CD1c-positive myeloid dendritic cell (primary cell): ENCODE results near the gene SYT9.
"Not testable (repeated sequence)": the region's sequence is repeated elsewhere in the genome, so short reads cannot be mapped to it uniquely, and the experiment has no call there.

Experiments
- DNase-seq: peaks from one replicate; pipeline ENCODE4 v3.0.0-alpha.2; 2016; ENCODE audit errors: extremely low spot score

Gene SYT9

DNA sequence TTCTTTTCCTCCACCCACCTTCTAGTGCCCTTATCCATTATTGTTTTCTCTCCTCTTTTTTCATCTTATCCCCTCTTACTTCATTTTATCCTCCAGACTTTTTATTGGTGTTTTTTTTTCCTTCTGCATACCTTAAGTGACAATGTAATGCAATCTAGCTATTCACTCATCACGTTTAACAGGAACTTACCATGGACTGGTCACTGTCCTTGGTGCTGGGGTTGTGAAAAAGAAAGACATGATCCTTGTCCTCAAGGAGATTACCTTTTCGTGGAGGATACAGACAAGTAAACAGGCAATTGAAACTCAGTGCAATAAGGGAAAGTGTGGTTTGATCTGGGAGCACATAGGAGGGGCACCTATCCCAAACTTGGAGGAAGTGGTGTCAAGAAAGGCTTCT, 20.7 kb downstream of the SYT9 start:
- no peak for DNase-seq

DNA sequence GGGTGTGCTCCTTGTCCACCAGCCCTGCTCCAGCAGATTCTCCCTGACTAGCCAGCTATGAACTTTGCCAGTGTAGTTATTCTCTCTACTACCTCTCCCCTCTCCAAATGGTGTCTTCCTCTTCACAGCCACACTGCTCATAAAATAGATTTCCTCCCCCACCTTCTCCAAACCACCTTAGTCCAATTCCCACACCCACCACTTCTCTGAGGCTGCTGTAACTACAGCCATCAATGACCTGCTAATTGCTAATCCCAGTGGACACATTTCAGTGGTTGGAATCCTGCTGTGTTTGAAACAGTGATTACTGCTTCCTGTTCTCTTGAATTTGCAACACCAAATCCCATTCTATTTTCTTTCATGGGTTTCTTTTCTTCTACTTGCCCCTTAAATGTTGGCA, 23.4 kb downstream of the SYT9 start:
- no peak for DNase-seq

DNA sequence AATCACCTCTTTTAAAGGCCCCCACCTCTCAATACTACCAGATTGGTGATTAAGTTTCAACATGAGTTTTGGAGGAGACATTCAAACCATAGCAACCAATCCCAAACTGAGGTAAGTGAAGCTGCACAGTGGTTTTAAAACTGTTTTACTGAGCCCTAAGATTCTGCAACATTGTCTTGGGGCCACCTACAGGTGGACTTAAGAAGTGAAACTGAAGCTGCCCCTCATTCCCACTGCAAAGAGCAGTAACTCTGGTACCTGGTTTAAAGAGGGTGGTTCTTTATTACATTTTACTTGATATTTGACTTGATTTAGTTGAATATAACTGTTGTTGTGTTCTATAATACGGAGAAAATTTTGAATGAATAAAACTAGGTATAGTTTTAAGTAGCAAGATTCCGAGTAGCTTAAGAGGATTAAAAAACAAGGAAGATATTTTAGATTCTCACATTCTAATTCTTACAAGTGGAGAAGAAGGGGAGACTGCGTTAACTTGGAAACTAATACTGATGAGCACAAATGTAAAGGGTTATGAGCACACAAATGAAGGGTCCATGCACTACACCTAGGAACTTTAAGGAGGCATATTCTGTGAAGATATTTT, 26.7 kb downstream of the SYT9 start:
- no peak for DNase-seq

DNA sequence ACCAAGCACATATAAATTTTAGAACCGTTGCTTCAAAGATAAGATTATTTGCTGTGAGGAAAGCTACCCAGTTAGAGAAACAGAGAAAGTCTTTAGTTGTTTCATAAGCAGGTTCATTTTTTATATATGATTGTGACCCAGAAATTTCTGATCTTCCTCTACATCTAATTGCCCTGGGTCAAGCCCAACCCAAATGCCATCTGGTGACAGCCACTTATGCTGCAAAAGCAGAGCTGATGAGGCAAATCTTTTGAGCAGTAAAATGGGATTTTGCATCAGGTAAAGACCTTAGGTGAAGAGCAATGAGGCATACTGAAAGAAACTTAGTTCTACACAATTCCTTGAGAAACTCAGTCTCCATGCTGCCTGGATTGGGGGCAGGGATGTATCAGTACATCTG, 28.0 kb downstream of the SYT9 start:
- DNase-seq, result no peak

DNA sequence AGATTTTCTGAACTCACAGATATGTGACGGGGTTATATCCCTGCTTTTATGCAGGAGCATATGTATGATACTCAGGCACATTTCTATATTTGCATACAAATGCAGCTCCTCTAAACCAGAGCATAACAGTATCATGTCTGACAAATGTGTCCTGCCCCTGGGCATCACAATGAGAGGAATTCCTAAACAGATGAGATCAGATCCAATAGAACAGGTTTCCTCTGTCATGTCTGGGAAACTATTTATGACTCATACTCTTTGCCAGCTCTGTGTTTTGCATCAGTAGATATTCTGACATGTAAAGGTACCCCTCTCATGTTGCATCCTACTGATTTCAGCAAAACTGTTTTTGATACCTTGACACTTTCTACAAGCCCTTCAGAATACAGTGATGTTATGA, 29.4 kb downstream of the SYT9 start:
- DNase-seq, result no peak

DNA sequence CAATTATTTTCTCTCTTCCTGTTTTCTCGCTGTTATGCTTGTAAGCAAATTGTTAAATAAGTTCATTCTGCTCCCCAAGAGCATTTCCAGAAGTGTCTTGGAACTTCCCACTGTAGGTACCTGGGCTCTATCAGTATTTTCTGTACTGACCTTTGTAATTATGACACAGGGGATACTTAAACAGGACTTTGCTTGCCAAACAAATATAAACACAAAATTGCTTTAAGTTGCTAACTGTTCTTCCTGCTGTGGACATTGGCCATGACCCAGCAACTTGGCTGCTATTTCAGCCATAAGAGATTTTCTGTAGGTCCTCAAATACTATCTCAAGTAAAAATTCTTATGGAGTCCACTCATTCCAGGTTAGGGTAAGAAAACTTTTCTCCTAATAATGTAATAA, 30.1 kb downstream of the SYT9 start:
- no peak for DNase-seq

DNA sequence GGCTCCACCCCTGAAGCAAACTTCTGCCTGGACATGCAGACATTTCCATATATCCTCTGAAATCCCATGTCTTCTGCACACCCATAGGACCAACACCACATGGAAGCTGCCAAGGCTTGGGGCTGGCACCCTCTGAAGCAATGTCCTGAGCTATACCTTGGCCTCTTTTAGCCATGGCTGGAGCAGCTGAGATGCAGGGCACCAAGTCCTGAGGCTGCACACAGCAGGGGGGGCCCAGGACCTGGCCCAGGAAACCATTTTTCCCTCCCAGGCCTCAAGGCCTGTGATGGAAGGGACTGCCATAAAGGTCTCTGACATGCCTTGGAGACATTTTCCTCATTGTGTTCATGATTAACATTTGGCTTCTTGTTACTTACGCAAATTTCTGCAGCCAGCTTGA, 34.5 kb downstream of the SYT9 start:
- DNase-seq, result no peak

DNA sequence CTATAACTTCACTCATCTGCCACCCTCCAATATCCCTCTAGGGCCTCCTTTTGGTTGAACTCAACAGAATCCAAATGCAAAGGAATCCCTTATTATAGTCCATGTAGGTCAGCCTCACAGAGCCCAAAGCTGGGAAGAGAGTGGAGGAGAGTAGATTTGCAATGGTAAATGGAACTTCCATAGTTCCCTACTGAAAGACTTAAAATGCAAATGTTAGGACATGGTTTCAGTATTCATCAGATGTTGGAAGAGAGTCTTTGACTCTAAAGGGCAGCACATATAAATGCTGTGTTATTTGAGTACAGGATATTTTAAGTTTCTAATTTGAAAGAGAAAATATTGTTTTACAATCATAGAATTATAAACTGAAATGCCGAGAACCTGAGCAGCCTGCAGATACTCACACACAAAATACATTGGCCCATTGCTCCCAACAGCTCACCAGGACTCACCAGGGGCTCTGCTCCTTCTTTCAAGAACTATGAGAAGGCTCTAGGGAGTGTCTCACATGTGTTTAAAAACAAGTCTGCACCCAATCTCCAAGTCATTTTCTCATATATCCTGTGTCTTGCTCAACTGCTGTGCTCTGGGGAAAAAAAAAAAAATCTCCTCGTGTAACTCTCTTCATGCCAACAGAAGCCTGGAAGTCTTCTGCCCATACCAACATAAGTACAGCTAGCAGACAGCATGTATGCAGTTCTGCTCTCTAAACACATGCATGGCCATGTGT, 39.6 kb downstream of the SYT9 start:
- no peak for DNase-seq

DNA sequence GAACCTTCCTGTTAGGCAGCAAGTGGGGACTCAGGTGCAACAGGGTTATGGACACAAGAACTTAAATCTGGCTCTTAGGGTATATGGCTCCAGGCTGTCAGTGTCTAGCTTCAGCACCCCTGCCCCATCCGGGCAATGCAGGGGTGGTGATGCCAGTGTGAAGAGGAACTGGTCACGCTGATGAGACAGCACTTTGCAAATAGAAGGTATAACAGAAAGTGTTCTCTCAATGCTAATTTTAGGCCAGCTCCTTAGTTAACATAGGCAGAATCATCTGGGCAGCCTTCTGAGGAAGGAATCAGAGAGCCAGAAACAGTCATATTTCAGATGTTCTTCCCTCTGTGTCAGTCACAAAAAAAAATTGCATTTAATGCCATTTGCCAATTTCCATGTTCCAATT, 41.2 kb downstream of the SYT9 start:
- no peak for DNase-seq

DNA sequence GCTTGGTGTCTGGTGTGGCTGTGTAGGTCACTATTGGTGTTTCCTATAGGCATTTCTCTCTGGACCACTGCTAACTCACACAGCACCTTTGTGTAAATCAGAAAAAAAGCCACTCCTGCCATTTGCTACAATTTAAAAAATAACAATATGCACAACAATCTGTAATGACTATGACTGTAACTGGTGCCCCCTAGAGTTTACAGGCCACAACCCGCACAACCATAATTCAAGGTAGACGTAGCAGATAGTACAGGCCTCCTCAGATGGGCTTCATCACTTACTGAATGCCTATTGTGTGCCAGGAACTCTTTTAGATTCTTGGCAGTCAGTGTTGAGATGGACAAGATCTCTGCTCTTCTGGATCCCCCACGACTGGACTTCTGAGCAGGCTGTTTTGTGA, 47.7 kb downstream of the SYT9 start:
- no peak for DNase-seq

DNA sequence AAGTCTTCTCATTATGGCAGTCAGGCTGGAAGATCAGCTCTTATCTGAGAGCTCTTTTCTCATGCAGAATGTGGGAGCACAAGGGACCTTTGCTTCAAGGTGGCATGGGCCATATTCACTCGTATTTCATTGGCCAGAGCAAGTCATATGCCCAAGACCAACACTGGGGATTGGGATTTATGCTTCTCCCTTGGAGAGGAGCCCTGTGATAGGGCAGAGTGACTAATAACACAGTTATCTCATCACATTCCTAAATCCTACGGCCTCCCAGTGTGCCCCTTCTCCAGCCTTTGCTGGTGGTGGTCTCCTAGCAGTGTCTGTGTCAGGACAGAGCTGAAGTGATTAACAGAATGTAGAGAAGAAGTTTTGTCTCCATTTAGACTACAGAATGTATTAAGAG, 48.6 kb downstream of the SYT9 start:
- no peak for DNase-seq

DNA sequence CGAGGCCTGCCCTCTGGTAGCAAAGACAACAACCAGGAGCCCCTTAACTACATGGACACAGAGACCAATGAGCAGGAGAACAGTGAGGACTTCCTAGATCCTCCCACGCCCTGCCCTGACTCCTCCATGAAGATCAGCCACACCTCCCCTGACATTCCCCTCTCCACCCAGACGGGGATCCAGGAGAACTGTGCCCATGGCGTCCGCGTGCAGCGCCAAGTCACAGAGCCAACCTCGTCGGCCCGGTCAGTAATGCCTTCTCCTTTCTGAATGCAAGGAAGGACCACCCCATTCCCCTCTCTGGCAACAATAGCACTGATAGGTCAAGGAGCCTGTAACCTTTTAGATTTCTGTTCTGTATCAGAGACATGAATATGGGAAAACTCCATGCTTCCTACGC, 51.4 kb downstream of the SYT9 start:
- DNase-seq, result no peak

DNA sequence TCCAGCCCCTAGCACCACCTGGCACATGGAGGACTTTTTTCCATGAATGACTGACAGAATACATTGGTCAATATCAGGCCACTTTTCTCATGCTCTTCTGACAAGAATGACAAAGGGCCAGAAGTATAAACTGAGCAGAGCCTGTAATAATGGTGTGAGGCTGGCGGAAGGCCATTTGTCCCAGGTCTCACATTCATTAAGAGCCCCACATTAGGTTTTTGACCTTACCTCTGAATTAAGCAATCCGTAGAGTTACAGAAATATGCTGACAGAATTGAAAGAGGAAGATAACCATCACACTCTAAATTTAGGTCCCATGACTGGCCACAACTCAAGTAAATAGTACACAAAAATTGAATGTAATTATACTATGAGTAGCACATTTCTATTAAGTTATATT, 55.2 kb downstream of the SYT9 start:
- DNase-seq, result no peak

DNA sequence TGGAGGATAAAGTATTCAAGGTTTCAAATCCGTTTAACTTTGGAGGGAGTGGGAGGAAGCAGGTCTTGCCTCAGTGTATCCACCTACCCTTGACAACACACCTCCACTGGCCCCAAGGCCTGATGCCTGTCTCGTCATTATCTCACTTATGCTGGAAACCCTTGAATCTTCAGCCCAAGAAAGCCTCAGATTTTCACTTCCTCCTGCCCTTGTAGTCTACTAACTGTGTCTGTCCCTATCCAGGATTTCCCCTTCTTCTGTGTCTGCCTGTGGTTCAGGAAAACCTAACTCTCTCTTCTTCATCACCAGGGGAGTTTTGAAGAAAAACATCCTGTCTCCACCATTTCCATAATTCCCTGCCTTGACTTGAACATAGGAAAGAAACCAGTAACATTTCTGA, 56.1 kb downstream of the SYT9 start:
- peak; percentile 11 for DNase-seq

DNA sequence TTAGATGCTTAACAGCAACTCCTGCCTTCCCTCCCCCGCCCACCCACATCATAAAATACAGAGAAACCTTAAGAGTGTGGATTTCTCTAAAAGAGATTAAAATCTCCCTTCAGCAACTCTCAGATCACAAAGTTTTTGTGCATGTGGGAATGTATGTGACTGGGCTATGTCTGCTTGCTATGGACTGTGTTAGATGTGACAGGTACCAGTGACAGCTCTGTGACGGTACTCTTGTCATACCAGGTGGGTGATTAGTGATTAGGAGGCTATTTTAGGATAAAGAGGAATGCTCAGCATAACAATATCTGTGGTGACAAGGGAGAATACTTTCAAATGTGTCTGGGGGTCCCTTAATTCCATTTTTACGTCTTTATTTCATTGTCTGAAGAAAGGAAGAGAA, 60.2 kb downstream of the SYT9 start:
- DNase-seq, result no peak

DNA sequence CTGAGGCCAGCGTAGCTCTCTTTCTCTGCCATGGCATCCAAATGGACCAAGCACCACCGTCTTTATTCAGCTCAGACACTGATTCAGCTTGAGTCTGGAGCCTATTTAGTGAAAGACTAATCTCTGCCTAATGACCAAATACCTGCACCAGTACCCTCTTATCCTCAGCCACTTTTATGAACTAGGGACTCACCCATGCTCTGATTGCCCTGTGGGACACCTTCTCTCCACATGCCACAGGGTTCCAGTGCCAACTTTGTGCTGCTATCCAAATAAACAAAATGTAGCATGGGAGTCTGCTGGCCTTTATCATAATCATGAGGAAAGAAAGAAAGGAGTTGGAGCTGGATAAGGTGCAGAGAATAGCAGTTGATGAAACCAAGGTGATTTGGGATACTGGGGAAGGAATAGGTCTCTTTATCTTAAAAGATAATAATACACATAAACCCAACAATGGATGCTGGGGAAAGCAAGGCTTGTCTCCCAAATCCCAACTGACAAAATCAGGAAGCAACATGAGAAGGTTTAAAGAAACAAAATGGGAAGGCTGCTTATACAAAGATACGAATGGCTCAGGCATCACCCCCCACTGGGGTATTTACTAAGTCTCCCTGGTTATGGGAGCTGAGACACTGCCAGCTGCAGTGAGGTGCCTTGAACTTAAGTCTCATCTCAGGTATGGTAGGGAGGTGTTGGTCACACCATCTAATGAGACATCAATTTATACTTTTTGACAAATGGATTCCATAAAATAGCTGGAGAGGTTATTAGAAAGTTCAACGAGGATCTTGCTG, 63.3 kb downstream of the SYT9 start:
- DNase-seq, result no peak

DNA sequence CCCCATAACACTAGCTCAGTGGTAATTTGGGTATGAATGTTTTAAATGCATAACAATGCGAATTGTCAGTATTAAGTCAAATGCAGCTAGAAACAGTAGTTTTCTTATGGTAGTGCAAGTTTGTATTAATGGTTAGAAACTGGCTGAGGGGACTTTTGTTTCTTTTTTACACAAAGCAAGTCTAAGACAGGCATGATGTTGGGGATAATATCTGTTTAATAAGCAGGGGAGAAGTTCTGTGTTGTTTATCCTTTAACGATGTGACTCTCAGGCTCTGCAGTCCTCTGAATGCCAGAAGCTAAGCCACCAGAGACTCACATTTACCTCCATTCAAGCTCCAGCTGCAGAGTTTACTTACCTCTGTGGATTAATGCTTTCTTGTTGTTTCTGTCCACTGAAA, 67.8 kb downstream of the SYT9 start:
- no peak for DNase-seq

DNA sequence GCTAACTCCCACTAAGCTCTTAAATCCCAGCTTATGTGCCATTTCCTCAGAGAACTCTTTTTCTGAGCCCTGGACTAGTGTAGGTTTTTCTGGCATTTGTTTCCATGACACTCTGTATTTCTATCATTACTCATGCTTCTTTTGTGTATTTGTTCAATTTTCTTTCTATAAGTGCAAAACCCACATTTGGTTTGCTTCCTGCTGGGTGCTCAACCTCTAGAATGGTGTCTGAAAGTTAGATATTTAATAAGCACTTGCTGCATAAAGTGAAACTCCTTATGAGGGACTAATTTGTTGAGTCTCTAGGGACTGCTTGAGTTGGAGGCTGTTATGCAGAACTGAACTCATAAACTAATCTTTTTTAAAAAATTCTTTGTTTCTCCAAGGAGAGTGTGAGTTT, 68.6 kb downstream of the SYT9 start:
- DNase-seq, result no peak

DNA sequence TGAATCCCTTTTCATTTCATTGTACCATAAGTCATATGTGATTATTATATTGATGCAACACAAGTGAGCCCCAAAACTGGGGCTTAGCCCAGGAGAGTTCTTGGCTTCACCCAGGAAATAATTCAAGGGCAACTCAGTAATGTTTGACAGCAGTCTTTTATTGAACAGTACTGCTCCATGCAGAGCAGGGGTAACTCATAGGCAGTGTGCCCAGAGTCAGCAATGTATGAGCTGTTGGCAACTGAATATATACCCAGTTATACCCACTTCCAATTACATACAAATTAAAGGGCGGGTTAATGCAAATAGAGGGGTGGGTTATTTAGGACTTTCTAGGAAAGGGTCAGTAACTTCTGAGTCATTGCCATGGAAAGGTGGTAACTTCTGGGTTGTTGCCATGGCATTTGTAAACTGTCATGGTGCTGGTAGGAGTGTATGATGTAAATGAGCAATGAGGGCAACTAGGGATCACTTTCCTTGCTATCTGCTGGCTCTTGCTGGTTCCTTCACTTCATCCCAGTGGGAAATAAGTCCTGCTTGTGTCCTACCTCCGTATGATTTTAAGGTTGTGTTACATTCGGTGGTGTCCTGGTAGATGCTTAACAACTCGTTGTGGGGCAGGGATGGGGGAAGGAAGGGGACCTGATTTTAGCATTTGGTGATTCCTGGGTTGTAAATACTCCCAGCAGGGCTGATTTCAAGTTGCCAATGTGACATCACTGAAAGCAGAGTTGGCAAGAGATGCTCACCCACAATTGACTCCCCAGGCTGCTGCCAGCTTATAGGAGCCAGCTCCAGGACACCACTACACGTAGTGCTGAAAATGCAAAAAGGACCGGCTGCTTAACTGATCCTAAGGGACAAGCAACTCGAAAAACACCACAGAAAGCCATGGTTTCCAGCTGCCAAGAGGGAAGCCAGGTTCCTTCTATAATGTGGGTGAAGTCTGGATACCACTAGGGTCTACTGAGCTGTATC, 70.1 kb downstream of the SYT9 start:
- DNase-seq, result no peak

DNA sequence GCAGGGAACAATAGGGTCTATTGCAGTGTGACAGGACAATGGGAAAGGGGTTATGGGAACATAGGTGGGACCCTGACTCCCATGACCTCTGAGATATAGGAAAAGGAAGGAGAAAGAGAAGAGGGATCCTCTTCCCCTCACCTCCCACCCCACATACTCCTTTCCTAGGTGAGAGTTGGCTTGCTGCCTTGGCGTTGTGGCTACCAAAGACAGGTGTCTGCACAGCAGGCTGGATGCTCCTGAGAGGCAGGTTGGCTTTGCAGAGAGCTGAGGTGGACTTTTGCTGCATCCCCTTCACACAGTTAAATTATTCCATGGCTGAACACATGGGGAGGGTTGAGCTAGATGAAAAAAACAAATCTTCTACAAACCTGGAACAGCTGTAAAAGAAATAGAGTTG, 80.7 kb downstream of the SYT9 start:
- DNase-seq, result no peak

DNA sequence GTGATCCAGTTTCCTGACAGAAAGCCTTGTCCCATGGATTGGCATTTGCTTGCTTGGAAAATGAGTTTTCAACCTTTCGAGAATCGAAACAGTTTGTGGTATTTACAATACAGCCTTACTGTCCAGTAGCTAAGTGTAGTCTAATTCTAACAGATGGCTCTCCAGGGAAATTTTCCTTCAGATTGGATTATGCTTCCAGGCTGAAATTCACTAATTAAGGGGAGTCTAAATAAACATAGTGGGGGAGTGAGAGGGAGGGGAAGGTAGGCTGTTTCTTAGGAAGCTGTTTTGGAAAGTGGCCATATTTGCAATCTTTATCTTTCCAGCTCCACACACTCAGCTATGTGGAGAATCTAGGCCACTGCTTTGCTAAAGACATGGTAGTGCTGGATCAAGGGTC, 81.3 kb downstream of the SYT9 start:
- DNase-seq, result no peak

DNA sequence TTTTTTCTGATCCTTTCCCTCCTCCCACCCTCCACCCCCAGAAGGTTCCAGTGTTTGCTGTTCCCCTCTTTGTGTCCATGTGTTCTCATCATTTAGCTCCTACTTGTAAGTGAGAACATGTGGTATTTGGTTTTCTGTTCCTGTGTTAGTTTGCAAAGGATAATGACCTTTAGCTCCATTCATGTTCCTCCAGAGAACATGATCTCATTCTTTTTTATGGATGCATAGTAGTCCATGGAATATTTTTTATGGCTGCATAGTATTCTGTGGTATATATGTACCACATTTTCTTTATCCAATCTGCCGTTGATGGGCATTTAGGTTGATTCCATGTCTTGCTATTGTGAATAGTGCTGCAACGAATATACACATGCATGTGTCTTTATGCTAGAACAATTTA, 83.7 kb downstream of the SYT9 start:
- DNase-seq, result not testable (repeated sequence)
